Measurements from ENCODE around the gene DUSP22. TPM values are rescaled to one million over a fixed set of nuclear protein-coding genes. Genes with fewer than 3 reads are reported as not detected.

Gene DUSP22
- total and polyA plus RNA-seq, 2 experiments from 2014 or later: 12.8 to 36.8 TPM

DNA sequence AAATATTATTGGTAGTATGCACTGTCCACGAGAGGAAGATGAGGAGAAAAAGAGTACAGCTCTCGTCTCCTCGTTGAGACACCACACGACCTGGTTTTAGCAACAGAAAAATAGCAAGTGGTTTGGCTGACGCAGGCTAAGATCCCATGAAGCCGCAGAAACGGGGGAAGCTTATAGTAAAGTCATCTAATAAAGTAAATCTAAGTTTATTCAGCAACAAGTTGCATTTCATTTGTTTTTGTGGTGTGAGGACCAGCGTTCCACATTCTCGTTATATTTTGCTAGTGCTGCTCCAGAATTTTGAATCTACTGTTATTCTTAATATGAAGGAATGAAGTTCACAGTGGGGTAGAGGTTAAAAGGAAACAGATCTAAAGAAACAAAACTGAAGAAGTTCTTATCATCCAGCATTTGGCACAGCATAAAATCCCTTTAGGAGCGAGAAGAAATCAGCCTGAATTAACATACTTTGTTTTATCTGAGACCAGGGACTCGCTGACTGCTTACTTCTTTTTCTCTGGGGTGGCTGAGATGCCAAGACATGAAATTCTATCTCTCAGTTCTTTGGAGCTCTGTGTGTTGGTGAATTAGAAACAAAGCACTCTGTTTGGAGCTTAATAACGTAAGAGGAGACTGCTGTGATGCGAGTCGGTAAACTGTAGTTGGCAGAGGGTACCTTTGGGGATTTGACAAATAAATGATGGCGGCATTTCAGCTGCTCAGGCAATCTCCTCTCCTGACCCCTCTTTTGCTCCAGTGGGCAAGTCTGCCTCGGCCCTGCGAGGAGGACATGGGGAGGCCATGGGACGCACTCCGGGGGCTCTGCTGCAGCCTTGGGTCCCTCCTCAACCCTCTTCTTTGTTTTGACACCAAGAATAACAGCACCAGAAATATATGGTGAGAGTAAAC is 74.4 kb downstream of the DUSP22 start:
- no peak overlapping the region for H3K4me3 Mint-ChIP-seq
- no peak overlapping the region for H2AFZ ChIP-seq
- H3K27me3 ChIP-seq (ENCODE audit: insufficient read depth): no peaks in the 10 kb centered on the region
- peaks cover 7% of the 10 kb centered on the region for H3K4me1 Mint-ChIP-seq
- no peaks in the 10 kb centered on the region for H3K79me2 ChIP-seq (replicated peaks; ENCODE audit: insufficient read depth)
- H3K27ac ChIP-seq (ENCODE audit: low read depth): no peak overlapping the region
- peaks cover 20% of the 10 kb centered on the region for H3K27me3 Mint-ChIP-seq (ENCODE audit: insufficient read depth, low read depth, poor library complexity)
- DNase-seq (ENCODE audit: low spot score) (no peak), ATAC-seq (no peak)
- no peak overlapping the region for H3K27ac Mint-ChIP-seq
- peaks cover 36% of the 10 kb centered on the region for H3K36me3 ChIP-seq (ENCODE audit: insufficient read depth)
- peaks cover 49% of the 10 kb centered on the region for H3K36me3 Mint-ChIP-seq (ENCODE audit: low read depth)
- no peak overlapping the region for H3K4me3 ChIP-seq
- peaks cover 9% of the 10 kb centered on the region; the same call in 1 of the 2 replicates for H3K4me1 ChIP-seq (ENCODE audit: insufficient read depth)
- 0 out of 2 replicates have a peak, but pooled peaks cover 6% of the 10 kb centered on the region for H3K9me2 ChIP-seq (ENCODE audit: insufficient read depth)
- H3K9me3 Mint-ChIP-seq: peaks cover 92% of the 10 kb centered on the region
- H3K4me2 ChIP-seq: no peak overlapping the region
- TF ChIP-seq CREB1 (CRISPR knock-in tag; IDR thresholded peaks at IDR 0.05; ENCODE audit: low read depth) (no peak), EZH2phosphoT487 (IDR thresholded peaks at IDR 0.05; ENCODE audit: unreplicated experiment) (no peak), POLR2AphosphoS5 (IDR thresholded peaks at IDR 0.05; ENCODE audit: low read depth) (no peak), ZNF114 (CRISPR knock-in tag; IDR thresholded peaks at IDR 0.05) (no peak), NANOG (IDR thresholded peaks at IDR 0.05; ENCODE audit: borderline replicate concordance) (no peak), JUNB (IDR thresholded peaks at IDR 0.05; ENCODE audit: unreplicated experiment) (no peak)
- TF ChIP-seq, protein P1, sequence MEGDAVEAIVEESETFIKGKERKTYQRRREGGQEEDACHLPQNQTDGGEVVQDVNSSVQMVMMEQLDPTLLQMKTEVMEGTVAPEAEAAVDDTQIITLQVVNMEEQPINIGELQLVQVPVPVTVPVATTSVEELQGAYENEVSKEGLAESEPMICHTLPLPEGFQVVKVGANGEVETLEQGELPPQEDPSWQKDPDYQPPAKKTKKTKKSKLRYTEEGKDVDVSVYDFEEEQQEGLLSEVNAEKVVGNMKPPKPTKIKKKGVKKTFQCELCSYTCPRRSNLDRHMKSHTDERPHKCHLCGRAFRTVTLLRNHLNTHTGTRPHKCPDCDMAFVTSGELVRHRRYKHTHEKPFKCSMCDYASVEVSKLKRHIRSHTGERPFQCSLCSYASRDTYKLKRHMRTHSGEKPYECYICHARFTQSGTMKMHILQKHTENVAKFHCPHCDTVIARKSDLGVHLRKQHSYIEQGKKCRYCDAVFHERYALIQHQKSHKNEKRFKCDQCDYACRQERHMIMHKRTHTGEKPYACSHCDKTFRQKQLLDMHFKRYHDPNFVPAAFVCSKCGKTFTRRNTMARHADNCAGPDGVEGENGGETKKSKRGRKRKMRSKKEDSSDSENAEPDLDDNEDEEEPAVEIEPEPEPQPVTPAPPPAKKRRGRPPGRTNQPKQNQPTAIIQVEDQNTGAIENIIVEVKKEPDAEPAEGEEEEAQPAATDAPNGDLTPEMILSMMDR (conservative IDR thresholded peaks at IDR 0.05; ENCODE audit: low read depth in 2 of 2): no peak
- TF ChIP-seq, protein P2, sequence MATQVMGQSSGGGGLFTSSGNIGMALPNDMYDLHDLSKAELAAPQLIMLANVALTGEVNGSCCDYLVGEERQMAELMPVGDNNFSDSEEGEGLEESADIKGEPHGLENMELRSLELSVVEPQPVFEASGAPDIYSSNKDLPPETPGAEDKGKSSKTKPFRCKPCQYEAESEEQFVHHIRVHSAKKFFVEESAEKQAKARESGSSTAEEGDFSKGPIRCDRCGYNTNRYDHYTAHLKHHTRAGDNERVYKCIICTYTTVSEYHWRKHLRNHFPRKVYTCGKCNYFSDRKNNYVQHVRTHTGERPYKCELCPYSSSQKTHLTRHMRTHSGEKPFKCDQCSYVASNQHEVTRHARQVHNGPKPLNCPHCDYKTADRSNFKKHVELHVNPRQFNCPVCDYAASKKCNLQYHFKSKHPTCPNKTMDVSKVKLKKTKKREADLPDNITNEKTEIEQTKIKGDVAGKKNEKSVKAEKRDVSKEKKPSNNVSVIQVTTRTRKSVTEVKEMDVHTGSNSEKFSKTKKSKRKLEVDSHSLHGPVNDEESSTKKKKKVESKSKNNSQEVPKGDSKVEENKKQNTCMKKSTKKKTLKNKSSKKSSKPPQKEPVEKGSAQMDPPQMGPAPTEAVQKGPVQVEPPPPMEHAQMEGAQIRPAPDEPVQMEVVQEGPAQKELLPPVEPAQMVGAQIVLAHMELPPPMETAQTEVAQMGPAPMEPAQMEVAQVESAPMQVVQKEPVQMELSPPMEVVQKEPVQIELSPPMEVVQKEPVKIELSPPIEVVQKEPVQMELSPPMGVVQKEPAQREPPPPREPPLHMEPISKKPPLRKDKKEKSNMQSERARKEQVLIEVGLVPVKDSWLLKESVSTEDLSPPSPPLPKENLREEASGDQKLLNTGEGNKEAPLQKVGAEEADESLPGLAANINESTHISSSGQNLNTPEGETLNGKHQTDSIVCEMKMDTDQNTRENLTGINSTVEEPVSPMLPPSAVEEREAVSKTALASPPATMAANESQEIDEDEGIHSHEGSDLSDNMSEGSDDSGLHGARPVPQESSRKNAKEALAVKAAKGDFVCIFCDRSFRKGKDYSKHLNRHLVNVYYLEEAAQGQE (IDR thresholded peaks at IDR 0.05; ENCODE audit: unreplicated experiment): no peak
- TF ChIP-seq, protein P3, sequence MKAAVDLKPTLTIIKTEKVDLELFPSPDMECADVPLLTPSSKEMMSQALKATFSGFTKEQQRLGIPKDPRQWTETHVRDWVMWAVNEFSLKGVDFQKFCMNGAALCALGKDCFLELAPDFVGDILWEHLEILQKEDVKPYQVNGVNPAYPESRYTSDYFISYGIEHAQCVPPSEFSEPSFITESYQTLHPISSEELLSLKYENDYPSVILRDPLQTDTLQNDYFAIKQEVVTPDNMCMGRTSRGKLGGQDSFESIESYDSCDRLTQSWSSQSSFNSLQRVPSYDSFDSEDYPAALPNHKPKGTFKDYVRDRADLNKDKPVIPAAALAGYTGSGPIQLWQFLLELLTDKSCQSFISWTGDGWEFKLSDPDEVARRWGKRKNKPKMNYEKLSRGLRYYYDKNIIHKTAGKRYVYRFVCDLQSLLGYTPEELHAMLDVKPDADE (IDR thresholded peaks at IDR 0.05): no peak
- TF ChIP-seq, protein P4, sequence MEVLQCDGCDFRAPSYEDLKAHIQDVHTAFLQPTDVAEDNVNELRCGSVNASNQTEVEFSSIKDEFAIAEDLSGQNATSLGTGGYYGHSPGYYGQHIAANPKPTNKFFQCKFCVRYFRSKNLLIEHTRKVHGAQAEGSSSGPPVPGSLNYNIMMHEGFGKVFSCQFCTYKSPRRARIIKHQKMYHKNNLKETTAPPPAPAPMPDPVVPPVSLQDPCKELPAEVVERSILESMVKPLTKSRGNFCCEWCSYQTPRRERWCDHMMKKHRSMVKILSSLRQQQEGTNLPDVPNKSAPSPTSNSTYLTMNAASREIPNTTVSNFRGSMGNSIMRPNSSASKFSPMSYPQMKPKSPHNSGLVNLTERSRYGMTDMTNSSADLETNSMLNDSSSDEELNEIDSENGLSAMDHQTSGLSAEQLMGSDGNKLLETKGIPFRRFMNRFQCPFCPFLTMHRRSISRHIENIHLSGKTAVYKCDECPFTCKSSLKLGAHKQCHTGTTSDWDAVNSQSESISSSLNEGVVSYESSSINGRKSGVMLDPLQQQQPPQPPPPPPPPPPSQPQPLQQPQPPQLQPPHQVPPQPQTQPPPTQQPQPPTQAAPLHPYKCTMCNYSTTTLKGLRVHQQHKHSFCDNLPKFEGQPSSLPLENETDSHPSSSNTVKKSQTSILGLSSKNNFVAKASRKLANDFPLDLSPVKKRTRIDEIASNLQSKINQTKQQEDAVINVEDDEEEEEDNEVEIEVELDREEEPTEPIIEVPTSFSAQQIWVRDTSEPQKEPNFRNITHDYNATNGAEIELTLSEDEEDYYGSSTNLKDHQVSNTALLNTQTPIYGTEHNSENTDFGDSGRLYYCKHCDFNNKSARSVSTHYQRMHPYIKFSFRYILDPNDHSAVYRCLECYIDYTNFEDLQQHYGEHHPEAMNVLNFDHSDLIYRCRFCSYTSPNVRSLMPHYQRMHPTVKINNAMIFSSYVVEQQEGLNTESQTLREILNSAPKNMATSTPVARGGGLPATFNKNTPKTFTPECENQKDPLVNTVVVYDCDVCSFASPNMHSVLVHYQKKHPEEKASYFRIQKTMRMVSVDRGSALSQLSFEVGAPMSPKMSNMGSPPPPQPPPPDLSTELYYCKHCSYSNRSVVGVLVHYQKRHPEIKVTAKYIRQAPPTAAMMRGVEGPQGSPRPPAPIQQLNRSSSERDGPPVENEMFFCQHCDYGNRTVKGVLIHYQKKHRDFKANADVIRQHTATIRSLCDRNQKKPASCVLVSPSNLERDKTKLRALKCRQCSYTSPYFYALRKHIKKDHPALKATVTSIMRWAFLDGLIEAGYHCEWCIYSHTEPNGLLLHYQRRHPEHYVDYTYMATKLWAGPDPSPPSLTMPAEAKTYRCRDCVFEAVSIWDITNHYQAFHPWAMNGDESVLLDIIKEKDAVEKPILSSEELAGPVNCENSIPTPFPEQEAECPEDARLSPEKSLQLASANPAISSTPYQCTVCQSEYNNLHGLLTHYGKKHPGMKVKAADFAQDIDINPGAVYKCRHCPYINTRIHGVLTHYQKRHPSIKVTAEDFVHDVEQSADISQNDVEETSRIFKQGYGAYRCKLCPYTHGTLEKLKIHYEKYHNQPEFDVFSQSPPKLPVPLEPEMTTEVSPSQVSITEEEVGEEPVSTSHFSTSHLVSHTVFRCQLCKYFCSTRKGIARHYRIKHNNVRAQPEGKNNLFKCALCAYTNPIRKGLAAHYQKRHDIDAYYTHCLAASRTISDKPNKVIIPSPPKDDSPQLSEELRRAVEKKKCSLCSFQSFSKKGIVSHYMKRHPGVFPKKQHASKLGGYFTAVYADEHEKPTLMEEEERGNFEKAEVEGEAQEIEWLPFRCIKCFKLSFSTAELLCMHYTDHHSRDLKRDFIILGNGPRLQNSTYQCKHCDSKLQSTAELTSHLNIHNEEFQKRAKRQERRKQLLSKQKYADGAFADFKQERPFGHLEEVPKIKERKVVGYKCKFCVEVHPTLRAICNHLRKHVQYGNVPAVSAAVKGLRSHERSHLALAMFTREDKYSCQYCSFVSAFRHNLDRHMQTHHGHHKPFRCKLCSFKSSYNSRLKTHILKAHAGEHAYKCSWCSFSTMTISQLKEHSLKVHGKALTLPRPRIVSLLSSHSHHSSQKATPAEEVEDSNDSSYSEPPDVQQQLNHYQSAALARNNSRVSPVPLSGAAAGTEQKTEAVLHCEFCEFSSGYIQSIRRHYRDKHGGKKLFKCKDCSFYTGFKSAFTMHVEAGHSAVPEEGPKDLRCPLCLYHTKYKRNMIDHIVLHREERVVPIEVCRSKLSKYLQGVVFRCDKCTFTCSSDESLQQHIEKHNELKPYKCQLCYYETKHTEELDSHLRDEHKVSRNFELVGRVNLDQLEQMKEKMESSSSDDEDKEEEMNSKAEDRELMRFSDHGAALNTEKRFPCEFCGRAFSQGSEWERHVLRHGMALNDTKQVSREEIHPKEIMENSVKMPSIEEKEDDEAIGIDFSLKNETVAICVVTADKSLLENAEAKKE (CRISPR knock-in tag; IDR thresholded peaks at IDR 0.05): no peak
- no peaks in the 10 kb centered on the region for H4K20me1 ChIP-seq (replicated peaks; ENCODE audit: insufficient read depth)
- H3F3A ChIP-seq (replicated peaks; ENCODE audit: low read depth): 0 out of 2 replicates have a peak, but pooled peaks cover 5% of the 10 kb centered on the region
